WTC11 (cell line): Measurements from ENCODE around the gene DOP1A.

Experiments used
- CTCF ChIP-seq: fragments of 200-600 bp; IDR thresholded peaks from 2 replicates; pipeline ENCODE4 v1.8.0; 2022; ENCODE audit warnings: antibody characterized with exemption
- JUN ChIP-seq: sonication (generic); formaldehyde crosslinking; IDR thresholded peaks from 2 replicates; pipeline ENCODE4 v1.8.0; 2023; ENCODE audit warnings: mild to moderate bottlenecking, missing genetic modification reagents
- NR2C2 ChIP-seq: sonication (generic); formaldehyde crosslinking; IDR thresholded peaks from 2 replicates; pipeline ENCODE4 v1.8.0; 2022; ENCODE audit warnings: mild to moderate bottlenecking, missing genetic modification reagents
- TP53 ChIP-seq: sonication (generic); formaldehyde crosslinking; IDR thresholded peaks from 2 replicates; pipeline ENCODE4 v1.8.1; 2023; ENCODE audit warnings: mild to moderate bottlenecking, missing genetic modification reagents
- USF2 ChIP-seq: sonication (generic); formaldehyde crosslinking; IDR thresholded peaks from 2 replicates; pipeline ENCODE4 v1.8.1; 2023; ENCODE audit warnings: mild to moderate bottlenecking, missing genetic modification reagents, moderate library complexity
- ZNF423 ChIP-seq: fragments of 250-450 bp; sonication (Bioruptor Pico); IDR thresholded peaks from 2 replicates; pipeline ENCODE4 v2.1.2; 2022; ENCODE audit warnings: mild to moderate bottlenecking, moderate library complexity
- TF ChIP-seq, protein P1 (sequence below): sonication (generic); formaldehyde crosslinking; conservative IDR thresholded peaks from 2 replicates; pipeline ENCODE4 v1.8.1; 2022; ENCODE audit warnings: mild to moderate bottlenecking, missing genetic modification reagents
- TF ChIP-seq, protein P2 (sequence below): sonication (generic); formaldehyde crosslinking; IDR thresholded peaks from 2 replicates; pipeline ENCODE4 v1.8.1; 2022; ENCODE audit warnings: low read depth, missing genetic modification reagents, borderline replicate concordance

DNA sequence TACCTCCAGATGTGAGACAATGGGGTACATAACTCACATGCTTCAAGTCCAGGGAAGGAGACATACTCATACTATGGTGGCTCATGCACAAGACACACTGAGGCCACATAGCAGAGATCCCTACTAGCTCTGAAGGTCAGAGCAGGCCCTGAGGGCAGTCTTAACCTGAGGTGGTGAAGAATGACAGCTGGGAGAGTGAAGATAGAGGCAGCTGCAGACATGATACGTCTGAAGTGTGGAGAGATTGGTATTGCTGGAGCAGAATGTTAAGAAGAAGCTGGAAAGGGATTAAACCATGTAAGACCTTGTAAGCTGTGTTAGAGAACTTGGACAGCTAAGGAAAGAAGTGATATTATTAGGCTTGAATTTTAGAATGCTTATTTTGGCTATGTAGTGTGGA lies 92.7 kb downstream of the DOP1A start:
- no peak for TF ChIP-seq CTCF
- TF ChIP-seq, protein P1, sequence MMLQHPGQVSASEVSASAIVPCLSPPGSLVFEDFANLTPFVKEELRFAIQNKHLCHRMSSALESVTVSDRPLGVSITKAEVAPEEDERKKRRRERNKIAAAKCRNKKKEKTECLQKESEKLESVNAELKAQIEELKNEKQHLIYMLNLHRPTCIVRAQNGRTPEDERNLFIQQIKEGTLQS (CRISPR knock-in tag): no peak
- TF ChIP-seq USF2: no peak
- TF ChIP-seq JUN (CRISPR knock-in tag): no peak
- no peak for TF ChIP-seq ZNF423 (CRISPR knock-in tag)
- TF ChIP-seq, protein P2, sequence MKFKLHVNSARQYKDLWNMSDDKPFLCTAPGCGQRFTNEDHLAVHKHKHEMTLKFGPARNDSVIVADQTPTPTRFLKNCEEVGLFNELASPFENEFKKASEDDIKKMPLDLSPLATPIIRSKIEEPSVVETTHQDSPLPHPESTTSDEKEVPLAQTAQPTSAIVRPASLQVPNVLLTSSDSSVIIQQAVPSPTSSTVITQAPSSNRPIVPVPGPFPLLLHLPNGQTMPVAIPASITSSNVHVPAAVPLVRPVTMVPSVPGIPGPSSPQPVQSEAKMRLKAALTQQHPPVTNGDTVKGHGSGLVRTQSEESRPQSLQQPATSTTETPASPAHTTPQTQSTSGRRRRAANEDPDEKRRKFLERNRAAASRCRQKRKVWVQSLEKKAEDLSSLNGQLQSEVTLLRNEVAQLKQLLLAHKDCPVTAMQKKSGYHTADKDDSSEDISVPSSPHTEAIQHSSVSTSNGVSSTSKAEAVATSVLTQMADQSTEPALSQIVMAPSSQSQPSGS (CRISPR knock-in tag): no peak
- no peak for TF ChIP-seq TP53 (CRISPR knock-in tag)
- TF ChIP-seq NR2C2 (CRISPR knock-in tag): no peak
